ENCODE results near the gene RPS6KB2. TPM values are rescaled to one million over a fixed set of nuclear protein-coding genes. Genes with fewer than 3 reads are reported as not detected.

RPS6KB2 gene
- polyA plus RNA-seq, 1 donor from 2014 or later: 92.8 TPM

DNA sequence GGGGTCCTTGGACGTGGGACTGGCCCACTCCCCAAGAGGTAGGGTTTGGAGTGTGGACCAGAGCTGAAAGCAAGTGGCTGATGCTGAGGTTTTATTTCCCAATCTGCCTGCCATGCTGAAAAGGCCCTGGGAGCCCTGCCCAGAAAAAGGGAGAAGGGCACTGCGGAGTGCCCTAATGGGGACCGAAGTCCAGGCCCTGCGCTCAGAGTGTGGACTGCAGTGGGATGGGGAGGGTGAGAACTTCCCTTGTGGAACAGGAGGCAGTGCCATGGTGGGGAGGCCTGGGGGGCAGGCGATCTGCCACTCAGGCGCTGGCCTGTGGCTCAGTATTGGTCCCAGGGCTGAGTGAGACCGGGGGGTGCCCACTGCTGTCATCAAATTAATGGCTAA is 19.9 kb downstream of the RPS6KB2 start:
- TF ChIP-seq, protein P1, sequence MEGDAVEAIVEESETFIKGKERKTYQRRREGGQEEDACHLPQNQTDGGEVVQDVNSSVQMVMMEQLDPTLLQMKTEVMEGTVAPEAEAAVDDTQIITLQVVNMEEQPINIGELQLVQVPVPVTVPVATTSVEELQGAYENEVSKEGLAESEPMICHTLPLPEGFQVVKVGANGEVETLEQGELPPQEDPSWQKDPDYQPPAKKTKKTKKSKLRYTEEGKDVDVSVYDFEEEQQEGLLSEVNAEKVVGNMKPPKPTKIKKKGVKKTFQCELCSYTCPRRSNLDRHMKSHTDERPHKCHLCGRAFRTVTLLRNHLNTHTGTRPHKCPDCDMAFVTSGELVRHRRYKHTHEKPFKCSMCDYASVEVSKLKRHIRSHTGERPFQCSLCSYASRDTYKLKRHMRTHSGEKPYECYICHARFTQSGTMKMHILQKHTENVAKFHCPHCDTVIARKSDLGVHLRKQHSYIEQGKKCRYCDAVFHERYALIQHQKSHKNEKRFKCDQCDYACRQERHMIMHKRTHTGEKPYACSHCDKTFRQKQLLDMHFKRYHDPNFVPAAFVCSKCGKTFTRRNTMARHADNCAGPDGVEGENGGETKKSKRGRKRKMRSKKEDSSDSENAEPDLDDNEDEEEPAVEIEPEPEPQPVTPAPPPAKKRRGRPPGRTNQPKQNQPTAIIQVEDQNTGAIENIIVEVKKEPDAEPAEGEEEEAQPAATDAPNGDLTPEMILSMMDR (IDR thresholded peaks at IDR 0.05; ENCODE audit: poor library complexity, severe bottlenecking): no peak
- TF ChIP-seq RAD21 (conservative IDR thresholded peaks at IDR 0.05): no peak
- no peak for TF ChIP-seq MXI1 (conservative IDR thresholded peaks at IDR 0.05; ENCODE audit: poor library complexity, severe bottlenecking)
- TF ChIP-seq POLR2AphosphoS5 (IDR thresholded peaks at IDR 0.05): no peak
- TF ChIP-seq EZH2 (IDR thresholded peaks at IDR 0.05; ENCODE audit: borderline replicate concordance, insufficient read depth, low read length, poor library complexity, severe bottlenecking): no peak
- TF ChIP-seq TAF1 (IDR thresholded peaks at IDR 0.05; ENCODE audit: low read depth): no peak
- TF ChIP-seq, protein P2, sequence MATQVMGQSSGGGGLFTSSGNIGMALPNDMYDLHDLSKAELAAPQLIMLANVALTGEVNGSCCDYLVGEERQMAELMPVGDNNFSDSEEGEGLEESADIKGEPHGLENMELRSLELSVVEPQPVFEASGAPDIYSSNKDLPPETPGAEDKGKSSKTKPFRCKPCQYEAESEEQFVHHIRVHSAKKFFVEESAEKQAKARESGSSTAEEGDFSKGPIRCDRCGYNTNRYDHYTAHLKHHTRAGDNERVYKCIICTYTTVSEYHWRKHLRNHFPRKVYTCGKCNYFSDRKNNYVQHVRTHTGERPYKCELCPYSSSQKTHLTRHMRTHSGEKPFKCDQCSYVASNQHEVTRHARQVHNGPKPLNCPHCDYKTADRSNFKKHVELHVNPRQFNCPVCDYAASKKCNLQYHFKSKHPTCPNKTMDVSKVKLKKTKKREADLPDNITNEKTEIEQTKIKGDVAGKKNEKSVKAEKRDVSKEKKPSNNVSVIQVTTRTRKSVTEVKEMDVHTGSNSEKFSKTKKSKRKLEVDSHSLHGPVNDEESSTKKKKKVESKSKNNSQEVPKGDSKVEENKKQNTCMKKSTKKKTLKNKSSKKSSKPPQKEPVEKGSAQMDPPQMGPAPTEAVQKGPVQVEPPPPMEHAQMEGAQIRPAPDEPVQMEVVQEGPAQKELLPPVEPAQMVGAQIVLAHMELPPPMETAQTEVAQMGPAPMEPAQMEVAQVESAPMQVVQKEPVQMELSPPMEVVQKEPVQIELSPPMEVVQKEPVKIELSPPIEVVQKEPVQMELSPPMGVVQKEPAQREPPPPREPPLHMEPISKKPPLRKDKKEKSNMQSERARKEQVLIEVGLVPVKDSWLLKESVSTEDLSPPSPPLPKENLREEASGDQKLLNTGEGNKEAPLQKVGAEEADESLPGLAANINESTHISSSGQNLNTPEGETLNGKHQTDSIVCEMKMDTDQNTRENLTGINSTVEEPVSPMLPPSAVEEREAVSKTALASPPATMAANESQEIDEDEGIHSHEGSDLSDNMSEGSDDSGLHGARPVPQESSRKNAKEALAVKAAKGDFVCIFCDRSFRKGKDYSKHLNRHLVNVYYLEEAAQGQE (IDR thresholded peaks at IDR 0.05; ENCODE audit: borderline replicate concordance): no peak
- no peak for TF ChIP-seq EP300 (conservative IDR thresholded peaks at IDR 0.05; ENCODE audit: poor library complexity, severe bottlenecking)
- TF ChIP-seq SMC3 (conservative IDR thresholded peaks at IDR 0.05; ENCODE audit: poor library complexity): no peak
- Histone ChIP-seq H4K20me1 (ENCODE audit: insufficient read depth) (no peaks in the 10 kb centered on the region), H3K9me3 (ENCODE audit: low read length) (no peaks in the 10 kb centered on the region), H3K9me2 (ENCODE audit: insufficient read depth, low read length) (no peaks in the 10 kb centered on the region), H3K27me3 (ENCODE audit: insufficient read depth, low read depth, low read length) (no peaks in the 10 kb centered on the region), H3K79me2 (replicated peaks; ENCODE audit: insufficient read depth, low read length) (no peaks in the 10 kb centered on the region), H3F3A (ENCODE audit: insufficient read depth, low read length, poor library complexity, severe bottlenecking) (no peaks in the 10 kb centered on the region), H3K36me3 (ENCODE audit: insufficient read depth, low read length) (no peaks in the 10 kb centered on the region), H3K9ac (ENCODE audit: low read length) (no peak overlapping the region), H2AFZ (ENCODE audit: low read depth, low read length) (no peak overlapping the region), H3K27ac (ENCODE audit: low read length) (no peak overlapping the region), H3K4me3 (ENCODE audit: low read length) (no peak overlapping the region), H3K4me2 (ENCODE audit: low read length) (no peak overlapping the region)

DNA sequence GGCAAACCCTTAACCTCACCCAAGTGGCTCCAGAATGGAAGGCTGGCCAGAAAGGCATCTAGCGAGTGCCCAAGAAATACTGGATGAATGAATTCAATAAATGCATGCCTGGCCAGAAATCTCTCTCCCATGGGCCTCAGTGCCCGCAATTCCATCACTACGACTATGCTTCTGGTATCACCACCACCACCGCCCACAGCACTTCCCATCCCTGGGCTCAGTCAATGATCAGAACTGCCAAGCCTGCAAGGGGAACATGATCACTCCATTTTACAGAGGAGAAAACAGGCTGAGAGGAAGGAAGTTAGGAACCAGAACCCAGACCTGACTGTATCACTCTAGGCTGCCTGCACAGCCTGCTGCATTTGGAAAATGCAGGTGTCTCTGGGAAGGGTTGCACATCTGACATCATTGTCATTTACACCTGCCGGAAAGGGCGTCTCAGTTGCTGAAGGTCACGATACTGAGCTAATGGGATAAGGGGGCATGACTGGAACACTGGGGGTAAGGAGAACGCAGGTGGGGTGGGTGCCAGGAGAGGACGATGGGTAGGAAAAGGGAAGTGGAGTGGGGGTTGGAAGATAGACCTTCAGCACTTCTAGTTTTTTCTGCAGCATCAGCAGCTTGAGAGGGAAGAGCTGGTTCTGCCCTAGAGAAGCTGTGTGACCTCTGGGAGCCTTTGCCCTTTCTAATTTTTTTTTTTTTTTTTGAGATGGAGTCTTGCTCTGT is 21.0 kb downstream of the RPS6KB2 start:
- H3K27me3 ChIP-seq (ENCODE audit: insufficient read depth, low read depth, low read length): no peaks in the 10 kb centered on the region
- H3K9me3 ChIP-seq (ENCODE audit: low read length): no peaks in the 10 kb centered on the region
- no peak overlapping the region for H3K27ac ChIP-seq (ENCODE audit: low read length)
- no peaks in the 10 kb centered on the region for H3K9me2 ChIP-seq (ENCODE audit: insufficient read depth, low read length)
- H3K36me3 ChIP-seq (ENCODE audit: insufficient read depth, low read length): no peaks in the 10 kb centered on the region
- no peaks in the 10 kb centered on the region for H3K79me2 ChIP-seq (replicated peaks; ENCODE audit: insufficient read depth, low read length)
- TF ChIP-seq EZH2 (IDR thresholded peaks at IDR 0.05; ENCODE audit: borderline replicate concordance, insufficient read depth, low read length, poor library complexity, severe bottlenecking): no peak
- TF ChIP-seq POLR2AphosphoS5 (IDR thresholded peaks at IDR 0.05): no peak
- TF ChIP-seq MXI1 (conservative IDR thresholded peaks at IDR 0.05; ENCODE audit: poor library complexity, severe bottlenecking): no peak
- H3K4me3 ChIP-seq (ENCODE audit: low read length): no peak overlapping the region
- H2AFZ ChIP-seq (ENCODE audit: low read depth, low read length): no peak overlapping the region
- no peak overlapping the region for H3K4me2 ChIP-seq (ENCODE audit: low read length)
- no peaks in the 10 kb centered on the region for H4K20me1 ChIP-seq (ENCODE audit: insufficient read depth)
- no peak overlapping the region for H3K9ac ChIP-seq (ENCODE audit: low read length)
- H3F3A ChIP-seq (ENCODE audit: insufficient read depth, low read length, poor library complexity, severe bottlenecking): no peaks in the 10 kb centered on the region
